Fibroblast of mammary gland (primary cell): ENCODE measurements around the gene TBC1D1.

Experiments
- DNase-seq: peaks from one replicate; pipeline ENCODE4 v3.0.0-alpha.2; 2010; ENCODE audit warnings: low read depth
- H3K4me3 ChIP-seq: 2 replicates; pipeline ENCODE4 v1.5.1; 2011; ENCODE audit warnings: low read depth, mild to moderate bottlenecking, low read length, moderate library complexity; ENCODE audit not compliant: control insufficient read depth
- CTCF ChIP-seq: conservative IDR thresholded peaks from 2 replicates; pipeline ENCODE4 v1.5.1; 2011; ENCODE audit warnings: low read depth, low read length, inconsistent platforms; ENCODE audit not compliant: control insufficient read depth, insufficient read depth

Gene TBC1D1

GRCh38 chr4:38166082-38166481, 275.2 kb downstream of the TBC1D1 start:
- no peak for TF ChIP-seq CTCF
- DNase-seq, result no peak

GRCh38 chr4:38166768-38167167, 275.9 kb downstream of the TBC1D1 start:
- no peak for TF ChIP-seq CTCF
- H3K4me3 ChIP-seq, result no peak overlapping the region
- DNase-seq, result no peak

More at GRCh38 chr4:38166082-38166481, 275.2 kb downstream of the TBC1D1 start:
- no peak overlapping the region for H3K4me3 ChIP-seq

GRCh38 chr4:38167973-38168372, 277.1 kb downstream of the TBC1D1 start:
- DNase-seq, result no peak
- H3K4me3 ChIP-seq, result no peak overlapping the region
- TF ChIP-seq CTCF, result no peak

- no peak overlapping the region for H3K4me3 ChIP-seq
- DNase-seq, result no peak
- TF ChIP-seq CTCF, result no peak
These were observed 278.6 kb downstream of the TBC1D1 start for GRCh38 chr4:38169524-38169923.

GRCh38 chr4:38170338-38171169, 279.7 kb downstream of the TBC1D1 start:
- no peak for TF ChIP-seq CTCF
- no peak for DNase-seq
- H3K4me3 ChIP-seq, result no peak overlapping the region

GRCh38 chr4:38172078-38172477, 281.2 kb downstream of the TBC1D1 start:
- no peak for DNase-seq
- no peak overlapping the region for H3K4me3 ChIP-seq
- no peak for TF ChIP-seq CTCF
